ENCODE data around the gene ZNF592. TPM values are rescaled to one million over a fixed set of nuclear protein-coding genes. Genes with fewer than 3 reads are reported as not detected.

ZNF592 gene
- total RNA-seq, 1 donor from 2014 or later: 19.2 TPM

DNA sequence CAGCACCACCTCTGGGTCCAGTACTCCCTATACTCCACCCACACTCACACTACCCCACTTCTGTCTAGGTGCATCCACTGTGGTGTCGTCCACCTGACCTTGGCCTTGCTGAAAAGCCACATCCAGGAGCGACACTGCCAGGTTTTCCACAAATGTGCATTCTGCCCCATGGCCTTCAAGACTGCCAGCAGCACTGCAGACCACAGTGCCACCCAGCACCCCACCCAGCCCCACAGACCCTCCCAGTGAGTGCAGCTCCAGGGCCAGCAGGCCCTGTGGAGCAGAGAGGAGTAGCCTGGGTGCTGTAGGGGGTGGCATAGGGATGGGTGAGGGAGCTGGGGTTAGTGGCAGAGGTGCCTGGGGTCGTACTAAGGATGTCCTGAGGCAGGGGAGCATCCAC, 49.4 kb downstream of the ZNF592 start:
- no peak for ATAC-seq
- intact Hi-C loops (cut with DNase I): no loop called here
- DNase-seq (ENCODE audit: missing footprints): no peak

GRCh38 chr15:84798436-84798946, 50.1 kb downstream of the ZNF592 start:
- DNase-seq (ENCODE audit: missing footprints) (no peak), ATAC-seq (no peak)
- intact Hi-C loops (cut with DNase I): no loop called here

- intact Hi-C loops (cut with DNase I): no loop called here
- peak; percentile 19 for ATAC-seq
- DNase-seq (ENCODE audit: missing footprints): no peak
Measured at GRCh38 chr15:84799511-84800187, 51.3 kb downstream of the ZNF592 start.

GRCh38 chr15:84800365-84800806, 52.0 kb downstream of the ZNF592 start:
- intact Hi-C loops (cut with DNase I): no loop called here
- no peak for DNase-seq (ENCODE audit: missing footprints)
- ATAC-seq: no peak

DNA sequence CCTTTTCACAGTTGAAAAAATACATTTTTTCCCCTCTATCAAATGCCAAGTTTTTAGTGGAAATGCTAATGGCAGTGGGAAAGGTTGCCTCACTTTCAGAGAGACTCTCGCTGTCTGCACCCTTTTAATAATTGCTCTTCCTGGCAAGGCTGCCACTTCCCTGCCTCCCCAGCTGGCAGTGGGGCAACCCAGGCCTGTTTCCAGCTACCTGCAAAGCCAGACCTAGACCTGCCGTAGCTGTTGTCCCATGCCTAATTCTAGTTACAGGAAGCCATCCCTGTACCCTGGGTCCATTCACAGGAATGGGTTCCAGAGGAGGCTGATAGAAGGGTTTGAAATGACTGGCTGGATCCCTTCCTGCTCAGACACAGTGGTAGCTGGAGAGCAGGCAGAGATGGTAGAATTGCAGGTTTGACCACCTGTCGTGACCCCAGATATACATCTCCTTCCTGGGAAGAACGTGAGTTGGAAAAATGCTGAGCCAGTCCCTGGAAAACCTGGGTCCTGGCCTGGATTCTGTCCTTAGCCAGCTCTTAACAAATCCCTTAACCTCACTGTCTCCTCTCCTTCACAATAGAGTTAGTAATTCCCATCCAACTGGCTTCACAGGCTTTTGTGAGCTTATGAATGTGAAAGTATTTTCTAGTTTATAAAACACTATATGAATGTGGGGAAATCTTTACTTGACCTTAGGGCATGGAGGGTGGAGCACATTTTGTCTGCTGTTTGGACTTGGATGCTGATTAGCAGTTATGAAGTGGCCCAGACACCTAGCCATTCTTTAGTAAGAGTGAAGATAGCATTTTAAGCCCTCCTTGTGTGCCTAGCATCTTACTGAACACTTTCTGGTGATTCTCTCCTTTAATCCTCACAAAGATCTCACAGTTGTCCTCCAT, 55.9 kb downstream of the ZNF592 start:
- intact Hi-C loops (cut with DNase I): no loop called here
- ATAC-seq: no peak
- no peak for DNase-seq (ENCODE audit: missing footprints)

DNA sequence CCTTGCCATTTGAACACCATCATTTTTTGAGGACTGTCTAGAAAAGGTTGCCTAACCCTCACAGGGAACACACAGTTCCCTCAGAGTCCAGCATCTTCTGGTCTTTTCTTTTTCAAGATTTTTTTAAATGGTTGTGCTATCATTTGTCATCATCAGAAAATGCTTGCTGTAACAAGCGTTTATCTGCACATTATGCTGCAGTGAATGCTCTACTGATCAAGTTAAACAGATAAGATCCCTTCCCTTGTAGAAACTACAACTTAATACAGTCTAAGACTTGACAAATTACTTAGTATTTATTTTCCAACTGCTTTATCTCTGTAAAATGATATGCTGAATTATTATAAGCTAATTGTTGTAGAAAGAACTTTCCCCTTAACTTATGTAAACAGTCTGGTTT, 56.8 kb downstream of the ZNF592 start:
- intact Hi-C loops (cut with DNase I): no loop called here
- DNase-seq (ENCODE audit: missing footprints) (no peak), ATAC-seq (no peak)

- intact Hi-C loops (cut with DNase I): no loop called here
- no peak for DNase-seq (ENCODE audit: missing footprints)
- ATAC-seq: no peak
Measured at GRCh38 chr15:84807228-84807627, 58.8 kb downstream of the ZNF592 start.

DNA sequence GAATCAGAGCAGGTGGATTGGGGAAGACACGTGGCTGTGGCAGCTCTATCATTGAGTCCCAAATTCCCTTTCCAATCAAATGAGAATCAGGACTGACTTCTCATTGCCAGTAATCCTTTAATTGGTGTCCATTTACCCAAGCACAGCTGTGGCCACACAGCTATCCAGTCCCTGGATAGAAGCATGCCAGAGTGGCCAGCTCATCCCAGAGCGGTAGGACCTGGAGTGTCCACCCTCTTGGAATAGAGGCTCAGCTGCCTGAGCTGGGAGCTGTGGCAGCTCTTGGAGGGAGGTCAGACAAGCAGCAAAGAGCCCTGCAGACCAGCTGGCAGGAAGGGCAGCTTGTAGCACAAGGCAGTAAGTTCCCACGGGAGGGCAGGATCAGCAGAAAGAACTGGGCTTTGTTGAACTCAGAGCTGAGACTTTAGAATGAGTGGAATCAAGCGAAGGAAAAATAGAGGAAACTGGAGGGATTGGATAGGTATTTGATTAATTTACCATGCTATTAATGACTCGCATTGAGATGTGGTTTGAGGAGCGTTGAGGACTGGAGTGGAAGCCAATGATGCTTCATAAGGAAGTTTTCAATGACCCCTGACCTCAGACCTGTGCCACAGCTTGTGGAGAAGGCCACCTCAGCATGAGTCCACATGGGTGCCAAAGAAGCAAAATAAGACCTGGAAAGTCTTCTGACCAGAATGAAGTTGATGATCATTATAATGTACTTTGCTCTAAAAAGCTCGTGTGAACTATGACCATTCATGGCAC, 61.9 kb downstream of the ZNF592 start:
- intact Hi-C loops (cut with DNase I): no loop called here
- DNase-seq (ENCODE audit: missing footprints) (no peak), ATAC-seq (peak; percentile 67)

GRCh38 chr15:84811151-84811550, 62.8 kb downstream of the ZNF592 start:
- no peak for ATAC-seq
- intact Hi-C loops (cut with DNase I): no loop called here
- no peak for DNase-seq (ENCODE audit: missing footprints)

DNA sequence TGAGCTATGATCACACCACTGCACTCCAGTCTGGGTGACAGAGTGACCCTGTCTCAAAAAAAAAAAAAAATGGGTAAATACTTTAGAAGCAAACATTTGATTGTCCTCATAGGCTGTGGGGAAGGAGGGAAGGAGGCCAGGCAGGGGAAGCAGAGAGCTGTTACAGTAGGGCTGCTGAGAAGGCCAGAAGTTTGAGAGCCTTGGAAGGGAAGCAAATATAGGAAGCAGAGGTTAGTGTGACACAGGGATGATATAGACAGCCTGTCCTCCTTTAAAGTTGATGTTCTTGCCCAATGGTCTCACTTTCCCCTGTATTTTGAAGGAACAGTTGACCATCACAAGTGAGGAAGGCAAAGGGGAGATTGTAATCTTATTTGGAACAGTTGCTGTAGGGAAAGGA, 63.4 kb downstream of the ZNF592 start:
- intact Hi-C loops (cut with DNase I): no loop called here
- DNase-seq (ENCODE audit: missing footprints): no peak
- no peak for ATAC-seq

GRCh38 chr15:84812842-84813241, 64.5 kb downstream of the ZNF592 start:
- intact Hi-C loops (cut with DNase I): no loop called here

DNA sequence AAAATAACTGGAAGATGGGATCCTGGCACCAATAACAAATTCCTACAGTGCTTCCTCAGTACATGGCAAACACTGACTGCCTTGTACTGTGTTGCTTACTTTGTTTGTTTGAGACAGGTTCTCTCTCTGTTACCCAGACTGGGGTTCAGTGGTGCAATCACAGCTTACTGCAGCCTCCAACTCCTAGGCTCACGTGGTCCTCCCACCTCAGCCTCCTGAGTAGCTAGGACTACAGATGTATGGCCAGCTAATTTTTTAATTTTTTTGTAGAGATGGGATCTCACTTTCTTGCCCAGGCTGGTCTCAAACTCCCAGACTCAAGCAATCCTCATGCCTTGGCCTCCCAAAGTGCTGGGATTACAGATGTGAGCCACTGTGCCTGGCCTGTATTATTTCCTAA, 65.0 kb downstream of the ZNF592 start:
- no peak for ATAC-seq
- intact Hi-C loops (cut with DNase I): no loop called here
- DNase-seq (ENCODE audit: missing footprints): no peak

More at GRCh38 chr15:84812842-84813241, 64.5 kb downstream of the ZNF592 start:
- ATAC-seq (no peak), DNase-seq (ENCODE audit: missing footprints) (no peak)

DNA sequence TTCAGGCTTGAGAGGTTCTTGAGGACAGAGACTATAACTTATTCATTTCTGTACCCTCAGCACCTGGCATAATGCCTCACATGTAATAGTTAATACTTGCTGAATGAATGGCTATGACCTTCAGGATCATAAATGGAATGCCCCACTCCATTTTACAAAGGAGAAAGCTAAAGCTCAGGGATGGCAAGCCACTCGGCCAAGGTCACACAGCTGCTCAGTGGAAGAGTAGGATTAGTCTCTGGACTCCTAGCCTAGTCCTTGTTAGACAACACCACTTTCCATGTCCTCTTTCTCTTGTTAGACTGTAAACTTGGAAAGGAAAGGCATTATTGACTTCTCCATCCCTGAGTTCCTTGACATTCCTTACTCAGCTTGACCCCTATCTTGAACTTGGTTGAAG, 65.5 kb downstream of the ZNF592 start:
- ATAC-seq (no peak), DNase-seq (ENCODE audit: missing footprints) (no peak)
- intact Hi-C loops (cut with DNase I): no loop called here

DNA sequence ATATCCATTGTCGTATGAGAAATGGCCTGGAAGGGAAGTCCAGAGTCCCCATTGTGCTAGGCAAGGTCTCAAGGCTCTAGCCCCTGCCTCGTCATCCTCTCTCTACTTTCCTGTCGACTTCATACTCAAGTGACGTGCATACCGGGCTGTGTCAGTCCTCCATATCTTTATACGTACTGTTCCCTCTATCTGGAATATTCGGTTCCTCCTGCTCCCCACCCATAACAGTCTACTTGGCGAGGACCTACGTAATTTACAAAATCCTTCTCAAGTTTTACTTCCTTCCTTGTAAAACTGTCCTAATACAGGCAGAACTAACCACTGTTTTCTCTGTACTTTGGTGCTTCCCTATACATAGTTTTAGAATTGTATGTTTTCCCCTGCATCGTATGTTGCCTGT, 66.5 kb downstream of the ZNF592 start:
- intact Hi-C loops (cut with DNase I): loop anchor here (5.0 kb wide), 1 partner anchor 158 kb away; the partner anchor contains the start of gene NMB
- ATAC-seq (no peak), DNase-seq (ENCODE audit: missing footprints) (no peak)

DNA sequence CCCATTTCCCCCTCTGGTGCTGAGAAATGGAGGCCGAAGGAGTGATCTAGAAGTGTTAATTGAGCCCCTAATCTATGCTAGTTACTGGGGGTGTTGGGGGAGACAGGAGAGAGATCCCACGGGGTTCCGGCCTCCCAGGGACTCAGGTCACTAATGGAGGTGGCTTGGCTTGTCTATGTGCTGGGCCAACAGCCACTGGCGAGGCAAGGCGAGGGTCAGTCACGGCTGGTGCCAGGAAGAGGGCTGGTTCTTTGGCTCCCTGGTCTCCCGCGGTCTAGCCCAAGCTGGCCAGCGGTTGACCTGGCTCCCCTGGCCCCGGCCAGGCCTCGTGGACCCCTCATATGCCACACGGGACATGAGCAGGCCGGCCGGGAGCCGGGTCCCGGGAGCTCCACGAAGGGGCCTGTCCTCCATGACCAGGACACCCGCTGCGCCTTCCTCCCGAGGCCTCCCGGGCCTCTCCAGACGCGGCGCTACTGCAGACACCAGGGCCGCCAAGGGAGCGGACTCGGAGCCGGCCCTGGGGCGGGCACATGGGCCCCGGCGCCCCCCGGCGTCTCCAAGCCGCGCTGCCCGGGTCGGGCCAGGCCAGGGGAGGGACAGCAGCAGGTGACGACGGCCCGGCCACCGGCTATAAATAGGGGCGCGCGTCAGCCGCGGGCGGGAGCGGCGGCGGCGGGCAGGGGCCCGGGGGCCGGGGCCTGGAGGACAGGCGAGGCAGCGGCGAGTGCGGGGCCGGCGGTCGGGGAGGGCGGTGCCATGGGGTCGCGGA, 68.5 kb downstream of the ZNF592 start, which contains the start of gene ALPK3:
Gene ALPK3, plus strand, starts transcription at position 663 of the 772 bp plus-strand sequence. Its CDS starts 97 bp downstream, at position 760.
- ATAC-seq (peak; percentile 68), DNase-seq (ENCODE audit: missing footprints) (no peak)
- intact Hi-C loops (cut with DNase I): loop anchor here (5.0 kb wide), 1 partner anchor 160 kb away; the partner anchor contains the start of gene NMB

GRCh38 chr15:84817466-84818081, 69.2 kb downstream of the ZNF592 start:
- no peak for DNase-seq (ENCODE audit: missing footprints)
- ATAC-seq: peak; percentile 27
- intact Hi-C loops (cut with DNase I): loop anchor here (1.0 to 5.0 kb wide), 3 partner anchors 17 to 160 kb away; partner anchors contain the start of genes NMB and ZNF592

DNA sequence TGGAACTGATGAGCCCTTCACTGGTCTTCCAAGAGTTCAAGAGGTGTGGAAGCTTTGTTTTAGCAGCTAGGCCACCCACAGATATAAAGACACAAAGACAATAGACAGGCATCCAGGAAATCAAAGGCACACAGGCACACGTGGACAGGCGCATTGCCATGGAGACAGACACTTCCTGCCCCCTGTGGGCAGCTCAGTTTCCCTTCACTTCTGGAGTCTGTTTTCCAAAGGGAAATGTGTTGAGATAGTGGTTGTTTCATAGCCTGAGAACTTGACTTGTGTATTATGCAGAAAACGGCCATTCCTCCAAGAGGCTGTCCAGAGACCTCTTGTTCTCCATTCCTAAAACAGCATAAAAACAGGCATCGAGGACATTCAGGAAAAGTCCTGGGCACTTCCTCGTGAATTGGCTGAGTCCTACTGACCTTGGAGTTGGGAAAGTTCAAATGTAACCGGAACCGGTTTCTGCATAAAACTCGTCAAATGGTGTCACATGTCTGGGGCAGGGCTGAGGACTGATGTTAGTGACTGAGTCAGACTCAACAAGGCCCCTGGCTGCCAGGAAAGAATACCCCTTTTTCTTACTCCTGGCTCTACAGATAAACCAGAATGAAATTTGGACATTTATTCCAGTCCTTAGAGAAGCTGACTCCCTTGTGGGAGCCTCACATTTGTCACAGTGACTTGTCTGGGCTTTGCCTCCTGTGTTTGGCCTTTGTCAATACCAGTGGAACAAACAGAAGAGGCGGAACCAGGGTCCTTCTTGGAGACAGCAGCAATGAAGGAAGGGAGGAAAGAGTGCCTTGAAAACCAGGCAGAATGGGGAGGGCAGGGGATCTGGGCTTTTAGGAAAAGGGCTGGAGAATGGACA, 70.1 kb downstream of the ZNF592 start:
- ATAC-seq: no peak
- no peak for DNase-seq (ENCODE audit: missing footprints)
- intact Hi-C loops (cut with DNase I): loop anchor here (1.0 to 5.0 kb wide), 3 partner anchors 16 to 161 kb away; partner anchors contain the start of genes NMB and ZNF592
